Spinal cord (tissue), 10 donors: ENCODE results near the gene B4GALT5. TPM values are rescaled to one million over a fixed set of nuclear protein-coding genes. Genes with fewer than 3 reads are reported as not detected.

ENCODE experiments used
- DNase-seq, 6 donors: peaks; one replicate each; pipeline versions ENCODE4 v3.0.0 to v3.0.0-alpha.2; 2013 to 2015; ENCODE audit warnings: low spot score in 6 of 6, low read depth in 4 of 6
- H3K27ac ChIP-seq: one replicate; pipeline ENCODE4 v1.5.1; 2013; ENCODE audit warnings: low read depth, low read length, control low read depth
- H3K27me3 ChIP-seq: one replicate; pipeline ENCODE4 v1.6.1; 2013; ENCODE audit warnings: low read length; ENCODE audit not compliant: control insufficient read depth, insufficient read depth
- H3K36me3 ChIP-seq: one replicate; pipeline ENCODE4 v1.6.1; 2013; ENCODE audit warnings: low read length; ENCODE audit not compliant: control insufficient read depth, insufficient read depth
- H3K4me1 ChIP-seq: one replicate; pipeline ENCODE4 v1.6.1; 2013; ENCODE audit warnings: low read length; ENCODE audit not compliant: control insufficient read depth, insufficient read depth
- H3K4me3 ChIP-seq: one replicate; pipeline ENCODE4 v1.5.1; 2013; ENCODE audit warnings: low read depth, low read length, control low read depth
- H3K9me3 ChIP-seq: one replicate; pipeline ENCODE4 v1.6.1; 2013; ENCODE audit warnings: low read length; ENCODE audit not compliant: control insufficient read depth, insufficient read depth
- WGBS: methylation state at CpG from one replicate; pipeline ENCODE4 v1.1.5; 2013; ENCODE audit warnings: missing lambda C conversion rate; ENCODE audit not compliant: insufficient coverage; 5-methylcytosine and 5-hydroxymethylcytosine counted together
- polyA plus RNA-seq, 2 donors: library from polyadenylated mRNA; unstranded; fragments of 120-200 nt; gene quantifications; one replicate each; pipeline ENCODE4 v1.2.1, GENCODE V29; 2013; ENCODE audit not compliant: insufficient read length in 2 of 2
- total RNA-seq, 2 donors: library from RNA; depleted of rRNA in 1 of 2; stranded (reverse); fragments of 120-200 nt in 1 of 2; fragments of >200 nt in 1 of 2; gene quantifications; one replicate each; pipeline versions ENCODE4 v1.2.3 to v1.2.4, GENCODE V29; 2013 to 2014
- donor health status: healthy.

The B4GALT5 gene
- total and polyA plus RNA-seq, 4 donors = 29.6 to 67.9 (median 58.1) TPM

DNA sequence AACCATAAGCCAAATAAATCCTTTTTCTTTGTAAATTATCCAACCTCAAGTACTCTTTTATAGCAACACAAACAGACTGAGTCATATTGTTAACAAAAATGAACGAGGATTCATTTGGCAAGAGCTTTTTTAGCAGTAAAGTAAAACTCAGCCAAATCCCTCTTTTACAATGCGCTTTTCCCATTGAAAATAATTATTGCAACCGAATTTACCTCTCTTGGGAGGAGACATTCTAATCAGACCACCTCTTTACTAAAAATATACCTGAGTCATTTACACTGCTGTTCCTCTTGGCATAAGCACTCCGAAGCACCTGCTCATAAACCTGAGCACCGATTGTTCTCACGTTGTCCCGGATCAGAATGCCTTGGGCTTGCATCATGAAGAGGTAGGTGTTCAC lies 57.4 kb downstream of the B4GALT5 start:
- no peak for DNase-seq
- peaks cover 27% of the 10 kb centered on the region for H3K36me3 ChIP-seq
- WGBS = 82% methylated on average over 2 of the region's 7 CpGs
- no peaks in the 10 kb centered on the region for H3K27me3 ChIP-seq
- no peak overlapping the region for H3K27ac ChIP-seq
- peaks cover 3% of the 10 kb centered on the region for H3K4me1 ChIP-seq
- H3K9me3 ChIP-seq = no peaks in the 10 kb centered on the region
- no peak overlapping the region for H3K4me3 ChIP-seq

DNA sequence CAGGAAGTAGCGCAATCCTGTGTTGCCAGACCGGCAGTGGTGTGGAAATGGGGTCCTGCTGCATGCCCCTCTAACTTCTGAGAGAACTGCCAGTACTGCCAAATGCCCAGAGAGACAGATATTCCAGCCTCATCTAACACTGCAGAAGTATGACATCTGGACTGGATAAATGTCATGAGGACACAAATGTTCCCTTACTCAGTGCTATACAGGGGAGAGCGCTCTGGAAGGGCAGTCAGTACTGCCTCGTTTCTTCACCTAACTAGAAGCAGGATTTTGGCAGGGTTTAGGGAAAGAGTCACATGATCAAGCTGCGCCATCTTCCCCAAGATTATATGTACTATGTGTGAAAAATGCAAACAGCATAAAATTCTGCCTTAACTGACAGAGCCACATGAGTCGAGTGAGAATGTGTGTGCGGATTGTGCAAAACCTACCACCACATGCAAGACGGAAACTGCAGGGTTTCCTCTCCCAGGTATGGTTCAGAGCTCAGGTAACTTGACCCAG lies 59.7 kb downstream of the B4GALT5 start:
- Histone ChIP-seq H3K4me3 (no peak overlapping the region), H3K9me3 (no peaks in the 10 kb centered on the region), H3K27me3 (no peaks in the 10 kb centered on the region), H3K36me3 (peaks cover 33% of the 10 kb centered on the region), H3K27ac (no peak overlapping the region), H3K4me1 (peaks cover 3% of the 10 kb centered on the region)
- no peak for DNase-seq
- 100% methylated on average over 2 of the region's 8 CpGs for WGBS

DNA sequence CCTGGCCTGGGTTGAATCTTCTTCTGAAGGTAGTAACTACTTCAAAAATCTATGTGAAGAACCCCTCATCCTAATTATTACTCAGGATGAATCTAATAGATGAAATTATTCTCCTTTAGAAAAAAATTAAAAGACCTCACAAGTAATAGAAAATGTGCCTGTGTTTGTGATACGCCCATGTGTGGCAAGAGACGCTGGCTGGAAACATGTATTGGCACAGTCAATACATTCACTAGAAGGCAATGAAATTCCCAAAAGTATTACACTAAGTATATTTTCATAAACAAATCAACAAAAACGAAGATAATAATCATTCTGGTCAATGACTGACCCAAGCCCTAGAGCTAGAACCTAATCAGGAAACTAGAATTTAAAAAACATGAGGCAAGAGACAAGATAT lies 64.0 kb downstream of the B4GALT5 start:
- H3K4me1 ChIP-seq = no peaks in the 10 kb centered on the region
- no peaks in the 10 kb centered on the region for H3K27me3 ChIP-seq
- no peak for DNase-seq
- WGBS = no CpG with 5 or more reads among the region's 3 CpGs
- H3K36me3 ChIP-seq = peaks cover 38% of the 10 kb centered on the region
- H3K27ac ChIP-seq = no peak overlapping the region
- H3K4me3 ChIP-seq = no peak overlapping the region
- no peaks in the 10 kb centered on the region for H3K9me3 ChIP-seq

DNA sequence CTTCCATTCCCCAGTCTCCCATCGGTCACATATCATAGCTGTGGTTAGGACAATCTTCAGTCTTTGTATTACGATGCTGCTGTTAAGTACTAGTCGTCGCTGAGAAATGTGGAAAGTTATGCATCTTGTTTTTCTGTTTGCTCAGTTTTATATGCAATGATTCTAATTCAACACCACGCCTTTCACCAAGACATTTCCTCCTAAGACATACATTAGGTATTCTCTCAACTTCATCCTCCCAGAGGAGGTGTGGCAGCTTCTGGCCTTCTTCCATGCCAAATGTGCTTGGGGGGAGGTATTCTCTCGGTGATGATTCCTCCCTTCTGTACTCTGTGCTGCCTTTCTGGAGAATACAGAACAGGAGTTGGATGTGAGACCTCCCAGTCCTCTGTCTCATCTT lies 66.1 kb downstream of the B4GALT5 start:
- no peak overlapping the region for H3K27ac ChIP-seq
- DNase-seq = no peak
- H3K36me3 ChIP-seq = peaks cover 30% of the 10 kb centered on the region
- 86% methylated on average over 1 of the region's 6 CpGs for whole genome bisulfite sequencing
- H3K9me3 ChIP-seq = no peaks in the 10 kb centered on the region
- no peaks in the 10 kb centered on the region for H3K4me1 ChIP-seq
- no peaks in the 10 kb centered on the region for H3K27me3 ChIP-seq
- H3K4me3 ChIP-seq = no peak overlapping the region

DNA sequence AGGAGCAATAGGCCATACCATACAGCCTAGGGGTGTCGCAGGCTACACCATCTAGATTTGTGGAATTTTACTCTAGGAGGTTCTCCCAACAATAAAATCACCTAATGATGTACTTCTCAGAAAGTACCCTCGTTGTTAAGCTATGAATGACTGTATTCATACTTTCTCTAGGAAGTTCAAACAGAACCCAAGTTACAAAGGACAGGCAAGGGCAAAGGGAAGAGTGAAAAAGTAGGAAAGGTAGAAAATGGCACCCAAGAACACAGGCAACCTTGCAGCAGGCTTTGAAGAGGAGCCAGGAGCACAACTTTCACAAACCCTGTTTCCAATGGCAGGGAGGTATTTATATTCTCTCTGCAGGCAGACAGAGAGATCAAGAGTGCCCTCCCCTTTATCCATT lies 67.2 kb downstream of the B4GALT5 start:
- no CpG with 5 or more reads among the region's 2 CpGs for WGBS
- no peak for DNase-seq
- no peak overlapping the region for H3K4me3 ChIP-seq
- H3K36me3 ChIP-seq = peaks cover 33% of the 10 kb centered on the region
- H3K4me1 ChIP-seq = peaks cover 7% of the 10 kb centered on the region
- H3K9me3 ChIP-seq = no peaks in the 10 kb centered on the region
- no peaks in the 10 kb centered on the region for H3K27me3 ChIP-seq
- H3K27ac ChIP-seq = no peak overlapping the region

DNA sequence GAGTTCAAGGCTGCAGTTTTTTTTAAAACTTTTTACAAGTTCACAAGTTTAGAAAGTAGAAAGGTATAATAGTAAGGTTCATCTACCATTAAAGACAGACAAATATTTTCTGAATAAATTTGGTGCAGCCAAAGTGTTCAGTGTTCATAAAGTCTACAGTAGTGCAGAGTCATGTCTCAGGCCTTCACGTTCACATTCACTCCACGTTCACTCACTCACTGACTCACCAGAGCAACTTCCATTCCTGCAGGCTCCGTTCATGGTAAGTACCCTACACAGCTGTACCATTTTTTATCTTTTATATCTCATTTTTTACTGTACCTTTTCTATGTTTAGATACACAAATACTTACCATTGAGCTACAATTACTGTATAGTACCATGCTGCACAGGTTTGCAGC lies 67.6 kb downstream of the B4GALT5 start:
- Histone ChIP-seq H3K4me3 (no peak overlapping the region), H3K9me3 (no peaks in the 10 kb centered on the region), H3K36me3 (peaks cover 34% of the 10 kb centered on the region), H3K4me1 (peaks cover 7% of the 10 kb centered on the region), H3K27me3 (no peaks in the 10 kb centered on the region), H3K27ac (no peak overlapping the region)
- 100% methylated on average over 3 of the region's 3 CpGs for WGBS
- no peak for DNase-seq

DNA sequence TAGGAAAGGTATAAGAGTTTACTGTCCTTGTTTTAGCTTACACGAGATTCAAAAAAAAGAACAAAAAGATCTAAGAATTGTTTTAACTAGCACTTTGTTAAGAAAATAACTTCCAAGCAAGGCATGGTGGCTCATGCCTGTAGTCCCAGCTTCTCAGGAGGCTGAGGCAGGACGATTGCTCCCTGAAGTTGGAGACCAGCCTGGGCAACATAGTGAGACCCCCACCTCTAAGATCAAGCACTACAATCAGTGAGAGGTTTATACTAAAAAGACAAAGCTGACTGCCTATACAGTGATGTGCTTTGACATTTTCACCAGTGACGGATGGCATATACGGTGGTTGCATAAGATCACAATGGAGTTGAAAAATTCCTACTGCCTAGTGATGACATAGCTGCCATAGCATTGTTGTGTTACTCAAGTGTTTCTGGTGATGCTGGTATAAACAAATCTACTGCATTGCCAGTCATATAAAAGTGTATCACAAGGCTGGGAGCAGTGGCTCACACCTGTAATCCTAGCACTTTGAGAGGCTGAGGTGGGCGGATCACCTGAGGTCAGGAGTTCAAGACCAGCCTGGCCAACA lies 68.6 kb downstream of the B4GALT5 start:
- H3K4me3 ChIP-seq = no peak overlapping the region

DNA sequence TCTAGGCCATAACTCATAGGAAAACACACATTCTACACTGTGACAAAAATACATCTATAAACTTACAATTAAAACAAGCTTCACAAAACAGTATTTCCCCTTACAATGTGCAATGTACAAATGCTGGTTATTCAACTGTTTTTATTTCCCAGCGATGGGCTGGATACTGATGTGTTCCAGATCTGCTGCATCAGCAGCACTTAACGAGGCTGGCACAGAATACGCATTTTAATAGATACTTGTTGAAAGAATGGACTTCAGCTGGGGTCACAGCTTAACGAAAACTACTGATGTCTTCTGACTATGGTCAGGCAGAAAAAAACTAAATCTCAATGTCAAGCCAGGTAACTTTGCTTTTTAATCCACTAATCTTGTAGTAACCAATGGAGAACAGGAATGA lies 70.9 kb downstream of the B4GALT5 start:
- H3K36me3 ChIP-seq = peaks cover 35% of the 10 kb centered on the region
- 40% methylated on average over 3 of the region's 4 CpGs for WGBS
- no peak overlapping the region for H3K4me3 ChIP-seq
- H3K9me3 ChIP-seq = no peaks in the 10 kb centered on the region
- peak overlapping the region; percentile 52 for H3K27ac ChIP-seq
- H3K27me3 ChIP-seq = no peaks in the 10 kb centered on the region
- peaks cover 7% of the 10 kb centered on the region for H3K4me1 ChIP-seq
- peak in 1 of 6 donors; percentile 59 for DNase-seq

More for the DNA sequence above, 68.6 kb downstream of the B4GALT5 start:
- Histone ChIP-seq H3K27me3 (no peaks in the 10 kb centered on the region), H3K4me1 (peaks cover 7% of the 10 kb centered on the region), H3K9me3 (no peaks in the 10 kb centered on the region), H3K36me3 (peaks cover 32% of the 10 kb centered on the region), H3K27ac (no peak overlapping the region)
- 87% methylated on average over 2 of the region's 5 CpGs for WGBS
- DNase-seq = no peak

DNA sequence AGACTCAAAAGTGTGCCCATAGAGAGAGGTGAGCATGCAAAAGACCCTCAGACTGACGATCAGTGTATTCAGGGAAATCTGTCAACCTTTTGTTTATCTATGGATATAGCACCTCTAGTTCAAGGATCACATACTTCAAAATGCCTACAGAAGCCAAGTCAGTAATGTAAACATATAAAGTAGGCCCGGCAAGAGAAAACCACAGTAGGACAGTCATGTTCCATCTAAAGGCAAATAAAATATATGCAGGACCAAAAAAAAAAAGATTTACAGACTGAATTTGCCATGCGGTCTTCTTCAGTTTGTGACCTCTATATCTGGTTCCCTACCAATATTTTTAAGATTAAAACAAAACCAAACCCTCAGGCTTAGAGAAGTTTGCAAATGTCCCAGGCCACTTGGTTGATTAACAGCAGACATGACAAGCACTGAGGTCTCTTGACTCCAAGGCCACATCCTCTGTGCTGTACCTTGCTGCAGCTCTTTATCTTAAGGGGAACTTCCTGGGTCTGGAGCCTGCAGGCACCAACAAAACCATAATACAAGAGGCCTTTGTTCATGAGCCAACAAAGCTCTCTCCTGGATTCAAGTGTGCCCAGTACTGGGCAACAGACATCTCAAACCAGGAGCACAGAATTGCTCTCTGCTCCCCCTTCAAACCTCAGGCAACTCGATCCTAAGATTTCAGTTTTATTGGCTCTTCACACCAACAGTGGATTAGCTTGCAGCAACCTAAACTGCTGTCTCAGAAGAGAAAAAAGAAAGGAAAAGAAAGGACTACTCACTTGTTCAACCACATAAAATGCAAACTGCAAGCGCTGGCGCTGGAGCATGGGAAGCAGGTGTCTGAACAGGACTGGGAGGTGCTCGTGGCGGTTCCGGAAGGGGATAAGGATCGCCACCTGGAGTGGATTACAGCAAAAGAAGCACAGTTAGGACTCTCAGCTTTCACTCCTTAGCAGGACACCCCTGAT lies 71.7 kb downstream of the B4GALT5 start:
- Histone ChIP-seq H3K4me1 (peaks cover 7% of the 10 kb centered on the region), H3K9me3 (no peaks in the 10 kb centered on the region), H3K36me3 (peaks cover 38% of the 10 kb centered on the region), H3K4me3 (no peak overlapping the region), H3K27me3 (no peaks in the 10 kb centered on the region), H3K27ac (peak overlapping the region; percentile 52)
- 82% methylated on average over 1 of the region's 10 CpGs for WGBS
- DNase-seq = no peak
